ENCODE measurements around the gene FA2H.

- TF ChIP-seq CTCF (IDR thresholded peaks at IDR 0.05) (no peak), EZH2phosphoT487 (IDR thresholded peaks at IDR 0.05) (no peak), EZH2 (IDR thresholded peaks at IDR 0.05) (no peak)
These were observed 62.7 kb downstream of the FA2H start for GRCh38 chr16:74711938-74712337.
